ENCODE measurements around the gene BCR. TPM values are rescaled to one million over a fixed set of nuclear protein-coding genes. Genes with fewer than 3 reads are reported as not detected.

The BCR gene
- total and polyA plus RNA-seq, 2 of the 4 experiments (the other 2 are of a cell fraction) = 28.9 to 44.6 TPM

DNA sequence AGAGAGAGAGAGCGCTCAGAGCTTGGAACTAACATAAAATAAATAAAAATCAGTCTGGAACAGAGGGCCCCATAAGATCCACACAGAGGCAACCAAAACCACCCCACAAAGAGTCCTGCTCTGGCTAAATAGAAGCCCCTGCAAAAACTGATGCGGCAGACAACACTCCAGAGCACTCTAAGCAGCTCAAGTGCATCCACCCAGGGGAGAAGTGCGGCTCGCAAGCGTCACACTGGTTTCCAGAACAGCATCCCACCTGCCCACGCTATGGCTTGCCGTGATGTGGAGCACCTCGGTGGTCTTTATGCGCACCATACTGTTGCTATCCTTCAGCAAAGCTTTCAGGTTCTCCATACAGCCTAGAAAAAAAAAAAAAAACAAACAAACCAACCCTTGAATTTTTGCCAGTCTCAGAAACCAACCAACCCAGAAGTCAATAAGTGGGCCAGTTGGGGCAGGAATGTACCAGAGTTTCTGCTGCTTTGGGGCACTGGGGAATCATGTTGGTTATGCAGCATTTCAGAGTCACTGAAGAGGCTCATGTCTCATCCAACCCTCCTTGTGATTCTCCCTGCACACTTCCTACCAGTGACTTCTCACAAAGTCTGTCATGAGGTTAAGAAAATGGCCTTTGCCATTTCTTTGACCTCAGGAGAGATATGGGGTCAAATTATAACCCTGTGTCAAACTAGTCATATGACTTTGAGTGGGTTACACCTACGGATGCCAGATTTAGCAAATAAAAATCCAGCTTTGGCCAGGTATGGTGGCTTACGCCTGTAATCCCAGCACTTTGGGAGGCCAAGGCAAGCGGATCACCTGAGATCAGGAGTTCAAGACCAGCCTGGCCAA, 41.5 kb upstream of the BCR start:
- no peaks in the 10 kb centered on the region for H4K20me1 ChIP-seq (ENCODE audit: insufficient read depth, low read length)
- in situ Hi-C loops (cut with MboI; ENCODE audit: low sequenced_read_pairs) = no loop called here
- no peak overlapping the region for H2BK120ac ChIP-seq (ENCODE audit: low read depth, low read length)
- no peaks in the 10 kb centered on the region for H3K36me3 ChIP-seq (ENCODE audit: control insufficient read depth, insufficient read depth, low read length)
- no peak overlapping the region for H3K9ac ChIP-seq (ENCODE audit: low read depth, low read length)
- no peak overlapping the region for H4K5ac ChIP-seq (ENCODE audit: low read depth, low read length)
- no peak overlapping the region for H4K8ac ChIP-seq (ENCODE audit: low read depth in 2 of 2, low read length in 2 of 2)
- H3K27ac ChIP-seq (ENCODE audit: insufficient read depth, low read length) = no peak overlapping the region
- no peaks in the 10 kb centered on the region for H3K9me3 ChIP-seq (ENCODE audit: control insufficient read depth, insufficient read depth, low read length)
- ATAC-seq (ENCODE audit: low read depth) = no peak
- no peak overlapping the region for H2AK9ac ChIP-seq (replicated peaks; ENCODE audit: low read depth, low read length, poor library complexity)
- 0 out of 2 replicates have a peak, but pooled peaks cover 4% of the 10 kb centered on the region for H3K4me1 ChIP-seq (ENCODE audit: control insufficient read depth, insufficient read depth, low read length)
- no peak for TF ChIP-seq BHLHE40 (IDR thresholded peaks at IDR 0.05; ENCODE audit: low read depth, low read length)
- TF ChIP-seq POLR2A (IDR thresholded peaks at IDR 0.05; ENCODE audit: low read depth, low read length) = no peak
- no peak for TF ChIP-seq FOS (IDR thresholded peaks at IDR 0.05; ENCODE audit: low read depth, low read length)
- TF ChIP-seq, protein P1, sequence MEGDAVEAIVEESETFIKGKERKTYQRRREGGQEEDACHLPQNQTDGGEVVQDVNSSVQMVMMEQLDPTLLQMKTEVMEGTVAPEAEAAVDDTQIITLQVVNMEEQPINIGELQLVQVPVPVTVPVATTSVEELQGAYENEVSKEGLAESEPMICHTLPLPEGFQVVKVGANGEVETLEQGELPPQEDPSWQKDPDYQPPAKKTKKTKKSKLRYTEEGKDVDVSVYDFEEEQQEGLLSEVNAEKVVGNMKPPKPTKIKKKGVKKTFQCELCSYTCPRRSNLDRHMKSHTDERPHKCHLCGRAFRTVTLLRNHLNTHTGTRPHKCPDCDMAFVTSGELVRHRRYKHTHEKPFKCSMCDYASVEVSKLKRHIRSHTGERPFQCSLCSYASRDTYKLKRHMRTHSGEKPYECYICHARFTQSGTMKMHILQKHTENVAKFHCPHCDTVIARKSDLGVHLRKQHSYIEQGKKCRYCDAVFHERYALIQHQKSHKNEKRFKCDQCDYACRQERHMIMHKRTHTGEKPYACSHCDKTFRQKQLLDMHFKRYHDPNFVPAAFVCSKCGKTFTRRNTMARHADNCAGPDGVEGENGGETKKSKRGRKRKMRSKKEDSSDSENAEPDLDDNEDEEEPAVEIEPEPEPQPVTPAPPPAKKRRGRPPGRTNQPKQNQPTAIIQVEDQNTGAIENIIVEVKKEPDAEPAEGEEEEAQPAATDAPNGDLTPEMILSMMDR (conservative IDR thresholded peaks at IDR 0.05; ENCODE audit: low read depth, low read length) = no peak
- TF ChIP-seq USF2 (IDR thresholded peaks at IDR 0.05; ENCODE audit: low read depth, low read length) = no peak
- no peak for TF ChIP-seq CHD1 (IDR thresholded peaks at IDR 0.05; ENCODE audit: low read depth, low read length)
- H3K23ac ChIP-seq (ENCODE audit: low read depth, low read length) = no peak overlapping the region
- no TSS peak for BruUV-seq (replicated peaks)
- intact Hi-C loops (cut with micrococcal nuclease) = loop anchor here (10.0 kb wide), 1 partner anchor 674 kb away; no protein-coding TSS in a partner anchor
- H2AK5ac ChIP-seq (ENCODE audit: low read depth, low read length) = no peak overlapping the region
- no peaks in the 10 kb centered on the region for H3K9me1 ChIP-seq (ENCODE audit: insufficient read depth, low read length)
- no peaks in the 10 kb centered on the region for H3K79me1 ChIP-seq (ENCODE audit: low read depth in 1 of 2, low read length in 2 of 2)
- CTCF ChIA-PET = no interaction called here
- DNase-seq = no peak
- H3K18ac ChIP-seq (ENCODE audit: low read depth, low read length) = no peak overlapping the region
- no peak overlapping the region for H3K14ac ChIP-seq (replicated peaks; ENCODE audit: low read depth, low read length)
- H3K56ac ChIP-seq (ENCODE audit: extremely low read depth, insufficient read depth, low read length) = no peak overlapping the region
- H2BK5ac ChIP-seq (ENCODE audit: low read depth, low read length, poor library complexity, severe bottlenecking) = no peak overlapping the region
- POLR2A ChIA-PET (ENCODE audit: unreplicated experiment) = interaction anchor here (0.6 kb wide), 1 partner anchor 17 kb away, joined by 3 read pairs; no protein-coding TSS in a partner anchor
- peaks cover 6% of the 10 kb centered on the region for H3K27me3 ChIP-seq (ENCODE audit: control insufficient read depth, insufficient read depth, low read length)
- no peak overlapping the region for H3K4me3 ChIP-seq (ENCODE audit: insufficient read depth, low read depth, low read length)
- H3K4me2 ChIP-seq (ENCODE audit: low read depth, low read length) = no peak overlapping the region
- no peak overlapping the region for H2AFZ ChIP-seq (replicated peaks; ENCODE audit: low read length, poor library complexity)
- no peak overlapping the region for H2BK20ac ChIP-seq (ENCODE audit: low read depth, low read length)
- H4K91ac ChIP-seq (ENCODE audit: insufficient read depth, low read depth, low read length) = no peak overlapping the region
- no peak overlapping the region for H3K4ac ChIP-seq (ENCODE audit: low read depth, low read length)
- no peak overlapping the region for H2BK15ac ChIP-seq (ENCODE audit: low read depth, low read length)
- WGBS, 2 experiments (ENCODE audit: extremely low coverage in 2 of 2, insufficient read length in 1 of 2) = 70% methylated on average over 2 of the region's 12 CpGs; no CpG with 5 or more reads in 1 of the 2 experiments
- dilution Hi-C loops (cut with HindIII; ENCODE audit: low sequenced_read_pairs, unreplicated experiment) = no loop called here

Data from IMR-90 (cell line).